ENCODE measurements around the gene SRI.
A peak's percentile ranks its signal among the peaks of the same experiment; 100 is the strongest.
"Not testable (repeated sequence)": the region's sequence is repeated elsewhere in the genome, so short reads cannot be mapped to it uniquely, and the experiment has no call there.

SRI gene

GRCh38 chr7:88219781-88220747 lies at the start of gene SRI:
SRI (minus strand) TSS chr7:88220038; CDS start chr7:88220026, 12 bp downstream.
- DNase-seq (ENCODE audit: low read depth) = peak; percentile 86

GRCh38 chr7:88269586-88269985 lies 49.7 kb upstream of the SRI start:
- DNase-seq (ENCODE audit: low read depth) = no peak

- no peak for DNase-seq (ENCODE audit: low read depth)
Observed at GRCh38 chr7:88268858-88269257, 49.0 kb upstream of the SRI start.

- DNase-seq (ENCODE audit: low read depth) = no peak
Observed at GRCh38 chr7:88268051-88268450, 48.2 kb upstream of the SRI start.

GRCh38 chr7:88267421-88267820 lies 47.6 kb upstream of the SRI start:
- DNase-seq (ENCODE audit: low read depth) = no peak

GRCh38 chr7:88264987-88265386 lies 45.1 kb upstream of the SRI start:
- DNase-seq (ENCODE audit: low read depth) = not testable (repeated sequence)

- no peak for DNase-seq (ENCODE audit: low read depth)
Observed at GRCh38 chr7:88262562-88262961, 42.7 kb upstream of the SRI start.

- DNase-seq (ENCODE audit: low read depth) = no peak
Observed at GRCh38 chr7:88260719-88261118, 40.9 kb upstream of the SRI start.

GRCh38 chr7:88259656-88260380 lies 40.0 kb upstream of the SRI start:
- DNase-seq (ENCODE audit: low read depth) = no peak

- not testable (repeated sequence) for DNase-seq (ENCODE audit: low read depth)
Observed at GRCh38 chr7:88258296-88258695, 38.5 kb upstream of the SRI start.

GRCh38 chr7:88256906-88257305 lies 37.1 kb upstream of the SRI start:
- DNase-seq (ENCODE audit: low read depth) = no peak

- DNase-seq (ENCODE audit: low read depth) = no peak
Observed at GRCh38 chr7:88254721-88255424, 35.0 kb upstream of the SRI start.

GRCh38 chr7:88253640-88254039 lies 33.8 kb upstream of the SRI start:
- DNase-seq (ENCODE audit: low read depth) = no peak

- DNase-seq (ENCODE audit: low read depth) = no peak
Observed at GRCh38 chr7:88244258-88244657, 24.4 kb upstream of the SRI start.

GRCh38 chr7:88243345-88243909 lies 23.6 kb upstream of the SRI start:
- DNase-seq (ENCODE audit: low read depth) = no peak

GRCh38 chr7:88239852-88240251 lies 20.0 kb upstream of the SRI start:
- DNase-seq (ENCODE audit: low read depth) = no peak

GRCh38 chr7:88233828-88234227 lies 14.0 kb upstream of the SRI start:
- DNase-seq (ENCODE audit: low read depth) = no peak

- no peak for DNase-seq (ENCODE audit: low read depth)
Observed at GRCh38 chr7:88230646-88231045, 10.8 kb upstream of the SRI start.

- DNase-seq (ENCODE audit: low read depth) = no peak
Observed at GRCh38 chr7:88229302-88229995, 9.6 kb upstream of the SRI start.

- no peak for DNase-seq (ENCODE audit: low read depth)
Observed at GRCh38 chr7:88226886-88227516, 7.2 kb upstream of the SRI start.

GRCh38 chr7:88226201-88226600 lies 6.4 kb upstream of the SRI start:
- no peak for DNase-seq (ENCODE audit: low read depth)
